ENCODE measurements around the gene SYNM. TPM values are rescaled to one million over a fixed set of nuclear protein-coding genes. Genes with fewer than 3 reads are reported as not detected.

Gene SYNM
- total RNA-seq, 1 experiment from 2014 or later: 3.3 TPM

DNA sequence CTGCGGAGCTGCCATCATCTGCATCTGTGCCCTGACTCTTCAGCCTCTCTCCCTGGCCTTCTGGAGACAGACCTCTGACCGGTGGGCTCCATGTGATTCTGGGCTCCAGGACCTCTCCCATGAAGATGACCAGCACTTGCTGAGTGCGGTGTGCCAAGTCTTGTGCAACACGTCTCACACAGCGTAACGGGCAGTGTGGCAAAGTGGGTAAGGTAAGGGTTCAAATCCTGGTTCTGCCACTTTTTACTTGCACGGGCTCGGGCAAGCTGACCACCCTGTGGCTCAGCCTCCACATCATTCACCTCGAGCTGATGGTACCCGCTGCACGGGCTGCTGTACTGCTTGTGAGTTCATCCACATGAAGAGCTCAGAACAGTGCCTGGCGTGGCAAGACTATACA is 6.5 kb upstream of the SYNM start:
- intact Hi-C loops (cut with micrococcal nuclease): no loop called here
- BruUV-seq (replicated peaks): no TSS peak
- TF ChIP-seq POLR2AphosphoS5 (IDR thresholded peaks at IDR 0.05; ENCODE audit: low read depth, low read length): no peak
- TF ChIP-seq, protein P1, sequence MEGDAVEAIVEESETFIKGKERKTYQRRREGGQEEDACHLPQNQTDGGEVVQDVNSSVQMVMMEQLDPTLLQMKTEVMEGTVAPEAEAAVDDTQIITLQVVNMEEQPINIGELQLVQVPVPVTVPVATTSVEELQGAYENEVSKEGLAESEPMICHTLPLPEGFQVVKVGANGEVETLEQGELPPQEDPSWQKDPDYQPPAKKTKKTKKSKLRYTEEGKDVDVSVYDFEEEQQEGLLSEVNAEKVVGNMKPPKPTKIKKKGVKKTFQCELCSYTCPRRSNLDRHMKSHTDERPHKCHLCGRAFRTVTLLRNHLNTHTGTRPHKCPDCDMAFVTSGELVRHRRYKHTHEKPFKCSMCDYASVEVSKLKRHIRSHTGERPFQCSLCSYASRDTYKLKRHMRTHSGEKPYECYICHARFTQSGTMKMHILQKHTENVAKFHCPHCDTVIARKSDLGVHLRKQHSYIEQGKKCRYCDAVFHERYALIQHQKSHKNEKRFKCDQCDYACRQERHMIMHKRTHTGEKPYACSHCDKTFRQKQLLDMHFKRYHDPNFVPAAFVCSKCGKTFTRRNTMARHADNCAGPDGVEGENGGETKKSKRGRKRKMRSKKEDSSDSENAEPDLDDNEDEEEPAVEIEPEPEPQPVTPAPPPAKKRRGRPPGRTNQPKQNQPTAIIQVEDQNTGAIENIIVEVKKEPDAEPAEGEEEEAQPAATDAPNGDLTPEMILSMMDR (IDR thresholded peaks at IDR 0.05 in 2 of 3, conservative IDR thresholded peaks at IDR 0.05 in 1 of 3; ENCODE audit: borderline replicate concordance in 1 of 3, insufficient read depth in 1 of 3, low read depth in 2 of 3, low read length in 2 of 3): no peak
- no peak for TF ChIP-seq TCF7L2 (IDR thresholded peaks at IDR 0.05; ENCODE audit: borderline replicate concordance, extremely low read depth, insufficient read depth, insufficient read length)
- no peak for TF ChIP-seq POLR2A (IDR thresholded peaks at IDR 0.05; ENCODE audit: borderline replicate concordance, extremely low read depth, insufficient read depth, insufficient read length)
- TF ChIP-seq YY1 (IDR thresholded peaks at IDR 0.05; ENCODE audit: extremely low read depth, insufficient replicate concordance, low read depth, low read length): no peak
- TF ChIP-seq FOSL1 (IDR thresholded peaks at IDR 0.05; ENCODE audit: low read depth): no peak
- no peak for TF ChIP-seq JUND (IDR thresholded peaks at IDR 0.05)
- TF ChIP-seq, protein P2, sequence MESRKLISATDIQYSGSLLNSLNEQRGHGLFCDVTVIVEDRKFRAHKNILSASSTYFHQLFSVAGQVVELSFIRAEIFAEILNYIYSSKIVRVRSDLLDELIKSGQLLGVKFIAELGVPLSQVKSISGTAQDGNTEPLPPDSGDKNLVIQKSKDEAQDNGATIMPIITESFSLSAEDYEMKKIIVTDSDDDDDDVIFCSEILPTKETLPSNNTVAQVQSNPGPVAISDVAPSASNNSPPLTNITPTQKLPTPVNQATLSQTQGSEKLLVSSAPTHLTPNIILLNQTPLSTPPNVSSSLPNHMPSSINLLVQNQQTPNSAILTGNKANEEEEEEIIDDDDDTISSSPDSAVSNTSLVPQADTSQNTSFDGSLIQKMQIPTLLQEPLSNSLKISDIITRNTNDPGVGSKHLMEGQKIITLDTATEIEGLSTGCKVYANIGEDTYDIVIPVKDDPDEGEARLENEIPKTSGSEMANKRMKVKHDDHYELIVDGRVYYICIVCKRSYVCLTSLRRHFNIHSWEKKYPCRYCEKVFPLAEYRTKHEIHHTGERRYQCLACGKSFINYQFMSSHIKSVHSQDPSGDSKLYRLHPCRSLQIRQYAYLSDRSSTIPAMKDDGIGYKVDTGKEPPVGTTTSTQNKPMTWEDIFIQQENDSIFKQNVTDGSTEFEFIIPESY (IDR thresholded peaks at IDR 0.05; ENCODE audit: extremely low read depth, insufficient replicate concordance, low read length): no peak
- no peak for TF ChIP-seq RAD21 (IDR thresholded peaks at IDR 0.05; ENCODE audit: low read depth)
- no peak for TF ChIP-seq MAX (IDR thresholded peaks at IDR 0.05)
- no peaks in the 10 kb centered on the region for H4K20me1 ChIP-seq (ENCODE audit: insufficient read depth)
- peaks cover 3 to 12% of the 10 kb centered on the region in 2 experiments; a peak in 3 of 4 replicates for H3K4me1 ChIP-seq (ENCODE audit: control insufficient read depth in 1 of 2, insufficient read depth in 2 of 2, low read length in 2 of 2)
- no peak overlapping the region for H2AFZ ChIP-seq (ENCODE audit: low read depth, low read length, poor library complexity, severe bottlenecking)
- H3K9me3 ChIP-seq (ENCODE audit: control insufficient read depth in 1 of 2, insufficient read depth in 1 of 2, low read depth in 1 of 2, low read length in 2 of 2): no peaks in the 10 kb centered on the region
- no peak overlapping the region for H3K4me3 ChIP-seq (replicated peaks in 1 of 2; ENCODE audit: low read depth in 1 of 2, low read length in 2 of 2)
- H3K9me2 ChIP-seq (ENCODE audit: insufficient read depth): no peaks in the 10 kb centered on the region
- ChIA-PET RAD21 (ENCODE audit: low non-redundant PET in 1 of 2, low total read pairs in 2 of 2, uncharacterized antibody in 2 of 2, unreplicated experiment in 2 of 2) (interaction anchor here in 1 of 2 experiments (1.1 kb wide), 1 partner anchor 114 kb away, joined by 3 read pairs; no protein-coding TSS in a partner anchor), CTCF (no interaction called here), POLR2A (no interaction called here)
- H3K79me2 ChIP-seq (ENCODE audit: insufficient read depth, low read length): no peaks in the 10 kb centered on the region
- H3K36me3 ChIP-seq (ENCODE audit: control insufficient read depth in 1 of 2, insufficient read depth in 2 of 2, low read length in 2 of 2): no peaks in the 10 kb centered on the region
- no peak for ATAC-seq
- H3K9ac ChIP-seq (ENCODE audit: low read length): no peak overlapping the region
- H3K27ac ChIP-seq (ENCODE audit: low read depth, low read length): no peak overlapping the region
- no peaks in the 10 kb centered on the region for H3K27me3 ChIP-seq (ENCODE audit: insufficient read depth, low read length)
- no peak for DNase-seq (ENCODE audit: low read depth, low spot score)
- H3K4me2 ChIP-seq (ENCODE audit: low read length): no peak overlapping the region

Measured in HCT116 (cell line).